ENCODE data around the gene LRRC18.

LRRC18 gene

GRCh38 chr10:48939790-48940325, at the start of gene LRRC18:
TSS of gene LRRC18 (minus strand) at chr10:48939840. CDS start at chr10:48914155, 25,685 bp downstream.
- no peak within 1 kb of the TSS for H3K27ac ChIP-seq (ENCODE audit: low read depth in 2 of 2, low read length in 2 of 2)
- H3K4me3 ChIP-seq (ENCODE audit: low read length in 2 of 2) = no peak within 1 kb of the TSS
- H3K27me3 ChIP-seq (ENCODE audit: control insufficient read depth in 2 of 2, insufficient read depth in 2 of 2, low read length in 2 of 2) = no peaks in the 10 kb centered on the region
- H3K4me1 ChIP-seq (ENCODE audit: control insufficient read depth in 2 of 2, insufficient read depth in 2 of 2, low read length in 2 of 2) = no peaks in the 10 kb centered on the region
- no peaks in the 10 kb centered on the region for H3K36me3 ChIP-seq (ENCODE audit: control insufficient read depth in 2 of 2, insufficient read depth in 2 of 2, low read length in 2 of 2)
- H3K9me3 ChIP-seq (ENCODE audit: control insufficient read depth in 2 of 2, low read length in 2 of 2) = no peaks in the 10 kb centered on the region
- no peak within 1 kb of the TSS for H3K9ac ChIP-seq (ENCODE audit: low read depth in 1 of 2, low read length in 2 of 2)

- no peaks in the 10 kb centered on the region for H3K36me3 ChIP-seq (ENCODE audit: control insufficient read depth in 2 of 2, insufficient read depth in 2 of 2, low read length in 2 of 2)
- no peak overlapping the region for H3K4me3 ChIP-seq (ENCODE audit: low read length in 2 of 2)
- no peaks in the 10 kb centered on the region for H3K4me1 ChIP-seq (ENCODE audit: control insufficient read depth in 2 of 2, insufficient read depth in 2 of 2, low read length in 2 of 2)
- H3K27ac ChIP-seq (ENCODE audit: low read depth in 2 of 2, low read length in 2 of 2) = no peak overlapping the region
- H3K9ac ChIP-seq (ENCODE audit: low read depth in 1 of 2, low read length in 2 of 2) = no peak overlapping the region
- no peaks in the 10 kb centered on the region for H3K9me3 ChIP-seq (ENCODE audit: control insufficient read depth in 2 of 2, low read length in 2 of 2)
- no peaks in the 10 kb centered on the region for H3K27me3 ChIP-seq (ENCODE audit: control insufficient read depth in 2 of 2, insufficient read depth in 2 of 2, low read length in 2 of 2)
Measured at GRCh38 chr10:48985621-48986158, 46.0 kb upstream of the LRRC18 start.

- Histone ChIP-seq H3K9ac (ENCODE audit: low read depth in 1 of 2, low read length in 2 of 2) (no peak overlapping the region), H3K27me3 (ENCODE audit: control insufficient read depth in 2 of 2, insufficient read depth in 2 of 2, low read length in 2 of 2) (no peaks in the 10 kb centered on the region), H3K4me3 (ENCODE audit: low read length in 2 of 2) (no peak overlapping the region), H3K27ac (ENCODE audit: low read depth in 2 of 2, low read length in 2 of 2) (no peak overlapping the region), H3K36me3 (ENCODE audit: control insufficient read depth in 2 of 2, insufficient read depth in 2 of 2, low read length in 2 of 2) (no peaks in the 10 kb centered on the region), H3K4me1 (ENCODE audit: control insufficient read depth in 2 of 2, insufficient read depth in 2 of 2, low read length in 2 of 2) (no peaks in the 10 kb centered on the region), H3K9me3 (ENCODE audit: control insufficient read depth in 2 of 2, low read length in 2 of 2) (no peaks in the 10 kb centered on the region)
Measured at GRCh38 chr10:48983648-48984351, 44.2 kb upstream of the LRRC18 start.

GRCh38 chr10:48982584-48982983, 42.9 kb upstream of the LRRC18 start:
- Histone ChIP-seq H3K4me1 (ENCODE audit: control insufficient read depth in 2 of 2, insufficient read depth in 2 of 2, low read length in 2 of 2) (no peaks in the 10 kb centered on the region), H3K9ac (ENCODE audit: low read depth in 1 of 2, low read length in 2 of 2) (no peak overlapping the region), H3K36me3 (ENCODE audit: control insufficient read depth in 2 of 2, insufficient read depth in 2 of 2, low read length in 2 of 2) (no peaks in the 10 kb centered on the region), H3K27me3 (ENCODE audit: control insufficient read depth in 2 of 2, insufficient read depth in 2 of 2, low read length in 2 of 2) (no peaks in the 10 kb centered on the region), H3K27ac (ENCODE audit: low read depth in 2 of 2, low read length in 2 of 2) (no peak overlapping the region), H3K4me3 (ENCODE audit: low read length in 2 of 2) (no peak overlapping the region), H3K9me3 (ENCODE audit: control insufficient read depth in 2 of 2, low read length in 2 of 2) (no peaks in the 10 kb centered on the region)

GRCh38 chr10:48981310-48981907, 41.8 kb upstream of the LRRC18 start:
- no peaks in the 10 kb centered on the region for H3K36me3 ChIP-seq (ENCODE audit: control insufficient read depth in 2 of 2, insufficient read depth in 2 of 2, low read length in 2 of 2)
- H3K27me3 ChIP-seq (ENCODE audit: control insufficient read depth in 2 of 2, insufficient read depth in 2 of 2, low read length in 2 of 2) = no peaks in the 10 kb centered on the region
- H3K9me3 ChIP-seq (ENCODE audit: control insufficient read depth in 2 of 2, low read length in 2 of 2) = no peaks in the 10 kb centered on the region
- no peak overlapping the region for H3K27ac ChIP-seq (ENCODE audit: low read depth in 2 of 2, low read length in 2 of 2)
- no peaks in the 10 kb centered on the region for H3K4me1 ChIP-seq (ENCODE audit: control insufficient read depth in 2 of 2, insufficient read depth in 2 of 2, low read length in 2 of 2)
- no peak overlapping the region for H3K4me3 ChIP-seq (ENCODE audit: low read length in 2 of 2)
- no peak overlapping the region for H3K9ac ChIP-seq (ENCODE audit: low read depth in 1 of 2, low read length in 2 of 2)

GRCh38 chr10:48978318-48978717, 38.7 kb upstream of the LRRC18 start:
- Histone ChIP-seq H3K27ac (ENCODE audit: low read depth in 2 of 2, low read length in 2 of 2) (no peak overlapping the region), H3K27me3 (ENCODE audit: control insufficient read depth in 2 of 2, insufficient read depth in 2 of 2, low read length in 2 of 2) (no peaks in the 10 kb centered on the region), H3K4me1 (ENCODE audit: control insufficient read depth in 2 of 2, insufficient read depth in 2 of 2, low read length in 2 of 2) (no peaks in the 10 kb centered on the region), H3K4me3 (ENCODE audit: low read length in 2 of 2) (no peak overlapping the region), H3K36me3 (ENCODE audit: control insufficient read depth in 2 of 2, insufficient read depth in 2 of 2, low read length in 2 of 2) (peaks cover 0 to 2% of the 10 kb centered on the region in 2 donors), H3K9me3 (ENCODE audit: control insufficient read depth in 2 of 2, low read length in 2 of 2) (no peaks in the 10 kb centered on the region), H3K9ac (ENCODE audit: low read depth in 1 of 2, low read length in 2 of 2) (no peak overlapping the region)

GRCh38 chr10:48976196-48976595, 36.6 kb upstream of the LRRC18 start:
- no peak overlapping the region for H3K4me3 ChIP-seq (ENCODE audit: low read length in 2 of 2)
- no peak overlapping the region for H3K9ac ChIP-seq (ENCODE audit: low read depth in 1 of 2, low read length in 2 of 2)
- no peaks in the 10 kb centered on the region for H3K9me3 ChIP-seq (ENCODE audit: control insufficient read depth in 2 of 2, low read length in 2 of 2)
- H3K4me1 ChIP-seq (ENCODE audit: control insufficient read depth in 2 of 2, insufficient read depth in 2 of 2, low read length in 2 of 2) = no peaks in the 10 kb centered on the region
- H3K36me3 ChIP-seq (ENCODE audit: control insufficient read depth in 2 of 2, insufficient read depth in 2 of 2, low read length in 2 of 2) = peaks cover 0 to 4% of the 10 kb centered on the region in 2 donors
- no peaks in the 10 kb centered on the region for H3K27me3 ChIP-seq (ENCODE audit: control insufficient read depth in 2 of 2, insufficient read depth in 2 of 2, low read length in 2 of 2)
- H3K27ac ChIP-seq (ENCODE audit: low read depth in 2 of 2, low read length in 2 of 2) = no peak overlapping the region

- no peak overlapping the region for H3K9ac ChIP-seq (ENCODE audit: low read depth in 1 of 2, low read length in 2 of 2)
- no peaks in the 10 kb centered on the region for H3K27me3 ChIP-seq (ENCODE audit: control insufficient read depth in 2 of 2, insufficient read depth in 2 of 2, low read length in 2 of 2)
- H3K9me3 ChIP-seq (ENCODE audit: control insufficient read depth in 2 of 2, low read length in 2 of 2) = no peaks in the 10 kb centered on the region
- H3K4me3 ChIP-seq (ENCODE audit: low read length in 2 of 2) = no peak overlapping the region
- peaks cover 0 to 4% of the 10 kb centered on the region in 2 donors for H3K36me3 ChIP-seq (ENCODE audit: control insufficient read depth in 2 of 2, insufficient read depth in 2 of 2, low read length in 2 of 2)
- H3K27ac ChIP-seq (ENCODE audit: low read depth in 2 of 2, low read length in 2 of 2) = no peak overlapping the region
- H3K4me1 ChIP-seq (ENCODE audit: control insufficient read depth in 2 of 2, insufficient read depth in 2 of 2, low read length in 2 of 2) = no peaks in the 10 kb centered on the region
Measured at GRCh38 chr10:48974510-48975156, 35.0 kb upstream of the LRRC18 start.

- Histone ChIP-seq H3K27me3 (ENCODE audit: control insufficient read depth in 2 of 2, insufficient read depth in 2 of 2, low read length in 2 of 2) (no peaks in the 10 kb centered on the region), H3K4me3 (ENCODE audit: low read length in 2 of 2) (no peak overlapping the region), H3K4me1 (ENCODE audit: control insufficient read depth in 2 of 2, insufficient read depth in 2 of 2, low read length in 2 of 2) (no peaks in the 10 kb centered on the region), H3K9ac (ENCODE audit: low read depth in 1 of 2, low read length in 2 of 2) (no peak overlapping the region), H3K36me3 (ENCODE audit: control insufficient read depth in 2 of 2, insufficient read depth in 2 of 2, low read length in 2 of 2) (peaks cover 0 to 4% of the 10 kb centered on the region in 2 donors), H3K27ac (ENCODE audit: low read depth in 2 of 2, low read length in 2 of 2) (no peak overlapping the region), H3K9me3 (ENCODE audit: control insufficient read depth in 2 of 2, low read length in 2 of 2) (no peaks in the 10 kb centered on the region)
Measured at GRCh38 chr10:48973065-48973464, 33.4 kb upstream of the LRRC18 start.

GRCh38 chr10:48970654-48971053, 31.0 kb upstream of the LRRC18 start:
- Histone ChIP-seq H3K4me1 (ENCODE audit: control insufficient read depth in 2 of 2, insufficient read depth in 2 of 2, low read length in 2 of 2) (no peaks in the 10 kb centered on the region), H3K9me3 (ENCODE audit: control insufficient read depth in 2 of 2, low read length in 2 of 2) (no peaks in the 10 kb centered on the region), H3K4me3 (ENCODE audit: low read length in 2 of 2) (no peak overlapping the region), H3K9ac (ENCODE audit: low read depth in 1 of 2, low read length in 2 of 2) (no peak overlapping the region), H3K27ac (ENCODE audit: low read depth in 2 of 2, low read length in 2 of 2) (no peak overlapping the region), H3K36me3 (ENCODE audit: control insufficient read depth in 2 of 2, insufficient read depth in 2 of 2, low read length in 2 of 2) (peaks cover 0 to 4% of the 10 kb centered on the region in 2 donors), H3K27me3 (ENCODE audit: control insufficient read depth in 2 of 2, insufficient read depth in 2 of 2, low read length in 2 of 2) (no peaks in the 10 kb centered on the region)
